Mucosa of stomach (tissue), 1 donor: ENCODE data around the gene PRKAR1B.

ENCODE experiments used
- H3K27me3 ChIP-seq: one replicate; pipeline ENCODE4 v1.7.0; 2013; ENCODE audit warnings: mild to moderate bottlenecking, low read length; ENCODE audit not compliant: control insufficient read depth, insufficient read depth
- H3K36me3 ChIP-seq: one replicate; pipeline ENCODE4 v1.7.0; 2013; ENCODE audit warnings: low read length; ENCODE audit not compliant: control insufficient read depth, insufficient read depth
- H3K4me1 ChIP-seq: one replicate; pipeline ENCODE4 v1.7.0; 2013; ENCODE audit warnings: mild to moderate bottlenecking, low read length; ENCODE audit not compliant: control insufficient read depth, insufficient read depth
- H3K4me3 ChIP-seq: one replicate; pipeline ENCODE4 v1.7.0; 2013; ENCODE audit warnings: low read length
- H3K9ac ChIP-seq: one replicate; pipeline ENCODE4 v1.7.0; 2013; ENCODE audit warnings: mild to moderate bottlenecking, low read length, moderate library complexity
- H3K9me3 ChIP-seq: one replicate; pipeline ENCODE4 v1.7.0; 2013; ENCODE audit warnings: mild to moderate bottlenecking, low read length, moderate library complexity; ENCODE audit not compliant: control insufficient read depth
- donor health status: Pancreatic carcinoma.

The PRKAR1B gene

DNA sequence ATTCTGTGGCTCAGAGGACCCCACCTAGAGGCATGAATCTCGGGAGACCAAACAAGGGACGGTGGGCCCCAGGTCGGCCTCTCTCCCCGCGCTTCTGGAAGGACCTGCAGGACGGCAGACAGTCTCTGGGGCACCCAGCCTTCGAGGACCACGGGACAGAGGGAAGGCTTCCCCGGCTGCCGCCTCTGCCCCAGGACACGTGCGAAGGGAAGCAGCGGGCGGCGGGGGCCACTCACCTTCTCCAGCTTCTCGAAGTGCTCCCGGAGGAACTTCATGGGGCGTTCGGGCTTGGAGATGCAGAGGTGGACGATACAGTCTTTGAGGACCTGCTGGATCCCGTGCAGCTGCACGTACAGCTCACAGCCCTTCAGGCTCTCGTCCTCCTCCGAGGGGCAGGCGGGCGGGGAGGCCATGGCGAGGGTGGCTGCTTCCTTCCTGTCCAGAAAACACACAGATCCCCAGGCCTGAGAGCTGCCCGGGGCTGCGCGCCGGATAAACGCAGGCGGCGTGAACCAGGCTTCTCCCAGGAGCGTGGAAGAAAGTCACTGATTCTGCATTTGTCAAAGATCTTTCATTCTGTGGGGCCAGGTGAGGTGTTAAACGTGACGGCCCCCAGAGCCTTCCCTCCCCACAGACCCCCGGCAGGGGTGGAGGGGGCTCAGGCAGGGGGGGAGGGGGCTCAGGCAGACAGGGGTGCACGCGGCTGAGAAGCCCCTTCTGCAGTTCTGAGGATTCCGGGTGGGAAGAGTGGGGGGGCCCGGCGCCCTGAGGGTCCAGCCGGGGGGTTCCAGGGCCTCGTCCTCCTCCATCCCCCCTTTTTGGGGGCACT, 15.8 kb downstream of the PRKAR1B start:
- no peak overlapping the region for H3K4me3 ChIP-seq
- H3K9me3 ChIP-seq, result no peaks in the 10 kb centered on the region
- peak overlapping the region; percentile 47 for H3K9ac ChIP-seq
- peaks cover 15% of the 10 kb centered on the region for H3K4me1 ChIP-seq
- peaks cover 9% of the 10 kb centered on the region for H3K27me3 ChIP-seq
- H3K36me3 ChIP-seq, result no peaks in the 10 kb centered on the region

DNA sequence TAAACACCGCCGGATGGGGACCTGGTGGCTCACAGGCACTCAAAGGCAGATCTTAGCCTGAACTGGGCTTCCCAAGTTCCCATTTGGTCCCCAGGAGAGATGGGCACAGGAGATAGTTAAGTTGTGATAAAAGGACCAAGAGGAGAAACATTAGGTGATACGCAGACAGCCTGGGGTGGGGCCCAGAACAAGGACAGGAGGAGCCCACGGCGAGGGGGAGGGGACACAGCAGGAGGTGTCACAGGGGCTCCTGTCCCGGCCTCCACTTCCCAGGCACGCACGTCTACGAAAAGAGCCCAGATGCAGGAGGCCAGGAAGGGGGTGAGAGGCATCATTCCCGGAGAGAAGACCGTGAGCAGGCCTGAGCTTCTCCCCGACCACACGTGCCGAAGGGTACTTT, 16.9 kb downstream of the PRKAR1B start:
- Histone ChIP-seq H3K9ac (no peak overlapping the region), H3K27me3 (peaks cover 9% of the 10 kb centered on the region)

DNA sequence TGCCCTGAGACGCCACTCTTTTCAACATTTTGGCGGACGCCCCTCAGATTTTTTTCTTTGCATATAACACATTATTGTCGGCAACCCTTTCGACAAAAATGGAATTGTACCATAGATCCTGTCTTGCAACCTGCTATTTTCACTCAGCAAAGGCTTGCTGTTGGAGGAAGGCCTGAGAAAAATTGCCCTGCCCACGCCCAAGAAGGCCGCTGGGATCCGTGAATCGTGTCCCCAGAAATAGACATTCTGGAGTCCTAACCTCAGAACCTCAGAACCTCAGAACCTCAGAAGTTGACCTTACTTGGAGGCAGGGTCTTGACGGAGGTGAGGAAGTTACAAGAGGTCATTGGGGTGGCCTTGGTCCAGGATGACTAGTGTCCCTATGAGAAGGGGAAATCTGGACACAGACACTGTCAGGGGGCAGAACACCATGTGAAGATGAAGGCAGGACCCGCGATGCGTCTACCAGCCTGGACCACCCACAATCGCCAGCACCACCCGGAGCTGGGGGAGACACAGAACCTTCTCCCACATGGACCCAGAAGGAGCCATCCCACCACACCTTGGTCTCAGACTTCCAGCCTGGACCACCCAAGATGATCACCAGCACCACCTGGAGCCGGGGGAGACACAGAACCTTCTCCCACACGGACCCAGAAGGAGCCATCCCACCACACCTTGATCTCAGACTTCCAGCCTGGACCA, 19.6 kb downstream of the PRKAR1B start:
- peaks cover 20% of the 10 kb centered on the region for H3K4me1 ChIP-seq

More for the DNA sequence above, 16.9 kb downstream of the PRKAR1B start:
- Histone ChIP-seq H3K9me3 (no peaks in the 10 kb centered on the region), H3K4me3 (no peak overlapping the region), H3K36me3 (no peaks in the 10 kb centered on the region), H3K4me1 (peaks cover 21% of the 10 kb centered on the region)

DNA sequence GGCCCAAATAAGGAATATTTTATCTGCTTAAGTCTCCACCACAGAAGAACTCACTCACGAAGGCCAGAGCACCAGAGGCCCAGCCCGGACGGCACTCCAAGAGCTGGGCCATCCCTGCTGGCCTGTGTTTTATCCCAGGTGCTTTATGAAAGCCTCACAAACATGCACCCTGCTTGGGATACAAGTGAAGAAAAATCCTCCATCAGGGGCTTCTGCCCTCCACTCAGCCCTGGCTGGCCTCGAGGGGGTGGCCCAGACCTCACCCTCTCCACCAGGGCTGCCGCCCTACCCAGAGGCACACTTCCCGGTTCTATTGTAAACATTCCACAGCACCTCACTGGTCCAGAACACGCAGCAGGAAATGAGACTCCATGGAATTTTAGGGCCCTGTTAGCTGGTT, 20.4 kb downstream of the PRKAR1B start:
- H3K9ac ChIP-seq, result no peak overlapping the region
- peaks cover 20% of the 10 kb centered on the region for H3K4me1 ChIP-seq
- H3K27me3 ChIP-seq, result peaks cover 2% of the 10 kb centered on the region
- no peaks in the 10 kb centered on the region for H3K9me3 ChIP-seq
- no peak overlapping the region for H3K4me3 ChIP-seq
- no peaks in the 10 kb centered on the region for H3K36me3 ChIP-seq

More for the DNA sequence above, 19.6 kb downstream of the PRKAR1B start:
- no peaks in the 10 kb centered on the region for H3K9me3 ChIP-seq
- no peaks in the 10 kb centered on the region for H3K36me3 ChIP-seq
- H3K4me3 ChIP-seq, result no peak overlapping the region
- H3K27me3 ChIP-seq, result peaks cover 3% of the 10 kb centered on the region
- H3K9ac ChIP-seq, result no peak overlapping the region

DNA sequence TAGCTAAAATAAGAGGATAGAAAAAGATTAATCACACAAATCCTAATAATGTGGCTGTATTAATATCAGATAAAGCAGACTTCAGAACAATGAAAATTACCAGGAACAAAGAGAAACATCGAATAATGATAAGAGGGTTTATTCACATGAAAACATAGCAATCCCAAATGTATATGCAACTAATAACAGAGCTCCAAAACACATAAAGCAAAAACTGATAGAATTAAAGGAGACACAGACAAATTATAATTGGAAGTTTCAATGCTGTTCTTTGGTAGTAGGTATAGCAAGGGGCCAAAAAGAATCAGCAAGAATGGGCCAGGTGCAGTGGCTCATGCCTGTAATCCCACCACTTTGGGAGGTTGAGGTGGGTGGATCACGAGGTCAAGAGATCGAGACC, 24.0 kb downstream of the PRKAR1B start:
- H3K36me3 ChIP-seq, result no peaks in the 10 kb centered on the region
- H3K9me3 ChIP-seq, result no peaks in the 10 kb centered on the region
- no peak overlapping the region for H3K4me3 ChIP-seq
- H3K4me1 ChIP-seq, result peaks cover 26% of the 10 kb centered on the region
- no peak overlapping the region for H3K9ac ChIP-seq
- H3K27me3 ChIP-seq, result no peaks in the 10 kb centered on the region

DNA sequence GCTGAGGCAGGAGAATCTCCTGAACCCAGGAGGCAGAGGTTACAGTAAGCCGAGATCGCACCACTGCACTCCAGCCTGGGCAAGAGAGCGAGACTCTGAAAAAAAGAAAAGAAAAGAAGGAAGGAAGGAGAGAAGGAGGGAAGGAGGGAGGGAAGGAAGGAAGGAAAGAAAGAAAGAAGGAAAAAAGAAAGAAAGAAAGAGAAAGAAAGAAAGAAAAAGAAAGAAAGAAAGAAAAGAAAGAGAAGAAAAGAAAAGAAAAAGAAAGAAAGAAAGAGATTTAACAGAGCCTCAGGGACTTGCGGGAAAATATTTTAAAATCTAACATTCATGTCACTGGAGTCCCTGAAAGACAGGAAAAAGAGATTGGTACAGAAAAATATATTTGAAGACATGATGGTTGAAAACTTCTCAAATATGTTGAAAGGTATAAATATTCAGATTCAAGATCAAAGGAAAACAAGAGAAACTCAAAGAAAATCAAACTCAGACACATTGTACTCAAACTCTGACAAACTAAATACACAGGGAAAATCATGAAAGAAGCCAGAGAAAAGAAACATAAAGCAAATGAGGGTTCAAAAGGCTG, 25.9 kb downstream of the PRKAR1B start:
- Histone ChIP-seq H3K36me3 (no peaks in the 10 kb centered on the region), H3K4me1 (peaks cover 14% of the 10 kb centered on the region), H3K4me3 (no peak overlapping the region), H3K27me3 (no peaks in the 10 kb centered on the region), H3K9ac (no peak overlapping the region), H3K9me3 (no peaks in the 10 kb centered on the region)

DNA sequence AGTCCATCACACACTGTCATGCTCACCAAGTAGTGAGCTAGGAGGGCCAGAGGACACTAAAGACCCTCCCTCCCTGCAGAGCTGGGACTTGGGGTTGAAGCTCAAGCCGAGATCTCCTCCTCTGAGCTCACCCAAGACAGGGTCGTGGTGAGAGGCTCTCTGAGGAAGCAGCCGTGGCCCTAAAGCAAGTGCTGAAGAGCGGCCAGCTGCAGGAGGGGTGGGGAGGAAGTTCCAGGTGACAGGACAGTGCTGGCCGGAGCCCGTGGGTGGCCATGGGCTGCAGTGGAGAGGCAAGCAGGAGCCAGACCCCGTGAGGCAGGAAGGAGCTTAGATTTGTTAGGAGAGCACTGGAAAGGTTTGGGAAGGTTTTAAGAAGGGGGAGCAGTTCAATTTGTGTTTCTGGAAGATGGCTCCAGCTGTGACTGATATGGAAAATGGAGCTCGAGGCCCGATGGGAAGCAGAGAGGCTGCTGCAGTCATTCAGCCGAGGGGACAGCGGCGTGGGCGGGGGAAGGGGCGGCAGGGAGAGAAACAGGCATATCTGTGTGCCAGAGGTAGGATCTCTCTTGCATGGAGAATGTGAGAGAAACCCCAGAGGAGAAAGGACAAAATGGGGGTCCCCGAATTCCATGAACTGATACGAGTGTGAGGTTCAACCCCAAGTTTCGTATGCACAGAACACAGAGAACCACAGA, 27.5 kb downstream of the PRKAR1B start:
- H3K4me1 ChIP-seq, result peaks cover 6% of the 10 kb centered on the region
- no peaks in the 10 kb centered on the region for H3K36me3 ChIP-seq
- H3K9ac ChIP-seq, result no peak overlapping the region
- no peaks in the 10 kb centered on the region for H3K9me3 ChIP-seq
- H3K27me3 ChIP-seq, result no peaks in the 10 kb centered on the region
- no peak overlapping the region for H3K4me3 ChIP-seq

DNA sequence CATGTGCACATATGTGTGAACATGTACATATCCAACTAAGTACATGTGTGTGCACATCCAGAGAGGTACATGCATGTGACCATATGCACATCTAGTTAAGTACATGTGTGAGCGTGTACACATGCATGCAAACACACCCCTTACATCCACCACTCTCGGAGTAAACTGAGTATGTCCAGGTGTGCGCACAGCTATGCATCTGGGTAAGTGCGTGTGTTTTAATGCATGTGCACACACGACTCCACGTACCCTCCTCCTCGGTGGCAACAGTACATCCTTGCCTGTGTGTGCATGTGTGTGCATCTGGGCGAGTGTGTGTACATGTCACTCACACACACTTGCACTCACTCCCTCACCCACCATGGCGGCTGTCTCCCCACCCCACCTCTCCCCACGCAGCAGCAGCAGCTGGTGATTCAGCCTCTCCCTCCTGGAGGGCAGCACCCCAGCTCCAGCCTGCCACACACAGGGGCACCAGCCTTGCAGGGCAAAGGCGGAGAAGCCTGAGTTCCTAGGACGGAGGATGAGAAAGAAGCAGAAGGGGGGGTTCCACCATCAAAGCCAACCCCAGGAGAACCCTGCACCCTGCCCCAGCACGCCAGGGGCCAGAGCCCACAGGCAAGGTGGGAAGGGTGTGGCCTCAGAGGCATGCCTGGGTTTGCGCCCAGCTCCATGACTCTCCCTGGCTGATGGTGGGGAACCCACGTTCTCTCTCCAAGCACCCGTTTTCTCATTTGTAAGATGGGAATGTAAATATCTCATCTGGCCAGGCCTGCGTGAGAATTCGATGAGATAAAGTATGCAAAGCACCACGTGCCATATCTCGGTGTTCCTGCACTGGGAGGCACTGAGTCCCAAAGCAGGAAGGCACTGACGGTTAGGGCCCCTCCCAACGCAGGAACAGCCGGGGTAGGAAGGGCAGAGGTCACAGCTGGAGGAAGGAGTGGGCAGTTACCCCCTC, 28.3 kb downstream of the PRKAR1B start:
- no peaks in the 10 kb centered on the region for H3K9me3 ChIP-seq
- H3K9ac ChIP-seq, result no peak overlapping the region
- H3K36me3 ChIP-seq, result no peaks in the 10 kb centered on the region
- H3K27me3 ChIP-seq, result no peaks in the 10 kb centered on the region
- no peak overlapping the region for H3K4me3 ChIP-seq
- H3K4me1 ChIP-seq, result peaks cover 6% of the 10 kb centered on the region

DNA sequence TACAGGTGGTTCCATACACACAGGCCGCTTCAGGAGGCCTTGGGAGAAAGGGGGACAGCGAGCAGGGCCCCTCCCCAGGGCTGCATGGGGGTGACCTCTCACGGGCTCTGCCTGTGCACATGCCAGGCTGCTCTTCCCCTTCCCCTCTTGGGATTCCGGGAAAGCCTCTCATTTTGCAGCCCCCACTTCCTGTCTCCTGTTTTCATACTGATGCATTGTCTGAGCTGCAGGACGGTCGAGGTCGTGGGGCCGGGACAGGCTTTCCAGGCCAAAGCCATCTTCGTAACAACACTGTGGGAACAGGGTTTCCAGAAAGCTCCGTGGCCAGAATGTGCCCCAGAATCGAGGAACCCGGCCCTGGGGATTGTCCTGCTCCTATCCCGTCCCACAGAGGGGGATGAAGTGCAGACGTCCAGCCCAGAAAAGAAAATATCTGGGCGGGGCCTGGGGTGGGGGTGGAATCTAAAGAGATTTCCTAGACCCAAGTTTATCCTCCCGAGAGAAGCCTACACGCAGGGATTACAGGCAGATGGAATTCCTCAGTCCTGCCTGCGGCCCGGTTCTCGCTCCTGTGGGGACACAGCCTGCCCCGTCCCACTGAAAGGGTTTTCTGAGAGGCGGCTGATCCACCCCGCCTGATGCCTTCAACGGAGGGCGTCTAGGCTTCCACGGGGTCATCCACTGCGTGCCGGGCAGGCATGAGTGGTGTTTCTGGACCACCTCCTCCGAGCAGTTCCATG, 30.1 kb downstream of the PRKAR1B start:
- no peaks in the 10 kb centered on the region for H3K9me3 ChIP-seq
- peaks cover 6% of the 10 kb centered on the region for H3K4me1 ChIP-seq
- no peak overlapping the region for H3K9ac ChIP-seq
- H3K27me3 ChIP-seq, result no peaks in the 10 kb centered on the region
- no peaks in the 10 kb centered on the region for H3K36me3 ChIP-seq
- H3K4me3 ChIP-seq, result no peak overlapping the region

DNA sequence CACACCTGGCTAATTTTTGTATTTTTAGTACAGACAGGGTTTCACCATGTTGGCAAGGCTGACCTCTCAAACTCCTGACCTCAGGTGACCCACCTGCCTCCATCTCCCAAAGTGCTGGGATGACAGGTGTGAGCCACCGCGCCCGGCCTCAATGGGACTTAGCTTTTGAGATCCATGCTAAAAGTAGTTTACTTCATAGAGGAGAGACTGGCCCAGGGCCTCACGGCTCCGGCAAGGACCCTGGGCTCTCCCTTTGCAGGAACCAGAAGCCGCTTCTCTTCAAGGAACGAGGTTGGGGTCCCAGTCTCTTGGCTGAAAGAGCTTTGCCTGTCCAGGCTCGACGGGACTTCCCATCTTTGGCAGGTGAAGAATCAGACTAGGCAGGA, 30.7 kb downstream of the PRKAR1B start:
- Histone ChIP-seq H3K9me3 (no peaks in the 10 kb centered on the region), H3K36me3 (no peaks in the 10 kb centered on the region), H3K27me3 (no peaks in the 10 kb centered on the region), H3K4me1 (peaks cover 6% of the 10 kb centered on the region), H3K4me3 (no peak overlapping the region), H3K9ac (no peak overlapping the region)

DNA sequence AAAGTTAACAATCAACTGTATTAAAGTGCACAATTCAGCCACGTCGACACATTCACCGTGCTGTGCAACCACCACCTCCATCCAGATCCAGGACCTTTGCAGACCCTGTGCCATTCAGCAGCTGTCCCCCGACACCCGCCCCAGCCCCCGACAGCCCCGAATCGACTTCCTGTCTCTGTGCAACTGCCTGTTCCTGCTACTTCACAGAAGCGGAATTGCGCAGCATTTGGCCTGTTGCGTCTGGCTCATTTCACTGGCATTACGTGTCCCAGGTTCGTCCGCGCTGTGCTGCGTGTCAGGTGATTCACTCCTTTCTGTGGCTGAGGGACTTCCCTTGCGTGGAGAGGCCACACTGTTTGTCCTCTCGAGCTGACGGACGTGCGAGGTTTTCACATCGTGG, 33.8 kb downstream of the PRKAR1B start:
- Histone ChIP-seq H3K4me1 (no peaks in the 10 kb centered on the region), H3K36me3 (no peaks in the 10 kb centered on the region), H3K9ac (no peak overlapping the region), H3K9me3 (no peaks in the 10 kb centered on the region), H3K4me3 (no peak overlapping the region), H3K27me3 (no peaks in the 10 kb centered on the region)
